Testis (tissue), 2 donors: ENCODE data around the gene SBNO2.

ENCODE experiments used
- POLR2A ChIP-seq: fragments of 450-650 bp; IDR thresholded peaks from one replicate; pipeline ENCODE4 v1.6.1; 2017; ENCODE audit warnings: antibody characterized with exemption, mild to moderate bottlenecking, moderate library complexity
- TF ChIP-seq, protein P1 (sequence below), 3 experiments: fragments of 450-650 bp in 2 of 3; fragments of 200-600 bp in 1 of 3; sonication (generic) in 1 of 3; IDR thresholded peaks; one replicate each; pipeline ENCODE4 v1.5.1; 2016 to 2019; ENCODE audit warnings: antibody characterized with exemption in 3 of 3, mild to moderate bottlenecking in 2 of 3, moderate library complexity in 1 of 3

DNA sequence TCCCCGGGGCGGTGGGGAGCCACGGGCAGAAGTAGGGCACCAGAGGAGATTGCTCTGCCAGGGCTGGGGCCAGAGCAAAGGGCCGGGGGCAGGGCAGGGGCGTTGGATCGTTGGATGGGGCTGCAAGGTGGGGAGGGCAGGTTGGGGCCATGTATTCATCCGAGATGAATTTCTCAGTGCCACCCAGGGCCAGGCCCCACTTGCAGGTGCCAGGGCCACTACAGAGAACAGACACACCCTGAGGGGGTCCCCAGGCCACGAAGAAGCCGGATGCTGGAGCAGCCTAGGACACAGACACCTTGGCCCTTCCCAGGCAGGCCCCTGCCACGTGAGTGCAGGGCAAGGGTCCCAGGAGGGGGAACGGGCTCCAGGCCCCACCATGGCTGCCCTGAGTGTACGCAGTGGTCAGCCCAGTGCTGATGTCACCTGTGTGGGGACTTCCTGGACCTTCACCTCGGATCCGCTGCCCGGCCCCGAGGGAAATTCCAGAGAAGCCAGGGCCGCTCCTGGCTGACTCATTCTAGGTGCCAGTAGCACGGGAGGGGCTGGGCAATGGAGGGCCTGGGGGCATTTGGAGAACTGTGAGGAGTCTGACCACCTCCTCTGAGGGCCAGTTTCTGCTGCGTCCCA, 9.6 kb upstream of the SBNO2 start:
- TF ChIP-seq, protein P1, sequence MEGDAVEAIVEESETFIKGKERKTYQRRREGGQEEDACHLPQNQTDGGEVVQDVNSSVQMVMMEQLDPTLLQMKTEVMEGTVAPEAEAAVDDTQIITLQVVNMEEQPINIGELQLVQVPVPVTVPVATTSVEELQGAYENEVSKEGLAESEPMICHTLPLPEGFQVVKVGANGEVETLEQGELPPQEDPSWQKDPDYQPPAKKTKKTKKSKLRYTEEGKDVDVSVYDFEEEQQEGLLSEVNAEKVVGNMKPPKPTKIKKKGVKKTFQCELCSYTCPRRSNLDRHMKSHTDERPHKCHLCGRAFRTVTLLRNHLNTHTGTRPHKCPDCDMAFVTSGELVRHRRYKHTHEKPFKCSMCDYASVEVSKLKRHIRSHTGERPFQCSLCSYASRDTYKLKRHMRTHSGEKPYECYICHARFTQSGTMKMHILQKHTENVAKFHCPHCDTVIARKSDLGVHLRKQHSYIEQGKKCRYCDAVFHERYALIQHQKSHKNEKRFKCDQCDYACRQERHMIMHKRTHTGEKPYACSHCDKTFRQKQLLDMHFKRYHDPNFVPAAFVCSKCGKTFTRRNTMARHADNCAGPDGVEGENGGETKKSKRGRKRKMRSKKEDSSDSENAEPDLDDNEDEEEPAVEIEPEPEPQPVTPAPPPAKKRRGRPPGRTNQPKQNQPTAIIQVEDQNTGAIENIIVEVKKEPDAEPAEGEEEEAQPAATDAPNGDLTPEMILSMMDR (IDR thresholded peaks at IDR 0.05): no peak
- no peak for TF ChIP-seq POLR2A
